ENCODE results near the gene ELMO1. TPM values are rescaled to one million over a fixed set of nuclear protein-coding genes. Genes with fewer than 3 reads are reported as not detected.

The ELMO1 gene
- total and polyA plus RNA-seq, 2 of the 13 experiments (the other 11 are each of a cell fraction or from before 2014, with no cell fraction given) = 0.11 to 0.17 TPM

DNA sequence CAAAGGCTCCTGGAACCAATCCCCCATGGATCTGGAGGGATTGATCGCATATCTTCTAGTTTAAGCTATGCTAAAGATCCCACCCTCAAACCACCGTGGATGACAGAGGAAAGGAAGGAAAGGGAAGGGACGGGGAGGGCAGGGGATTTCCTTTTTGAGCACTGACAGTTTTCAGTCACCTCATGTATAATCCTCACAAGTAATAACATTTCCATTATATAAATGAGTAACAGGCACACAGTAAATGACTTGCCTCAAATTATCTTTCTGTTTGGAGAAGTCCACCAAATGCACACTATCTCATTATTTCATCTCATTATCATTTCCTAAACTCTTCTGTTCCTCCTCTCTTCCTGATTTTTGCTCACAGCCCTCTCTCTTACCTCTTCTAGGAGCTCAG, 597.3 kb downstream of the ELMO1 start:
- Histone ChIP-seq H3K9ac (ENCODE audit: insufficient read depth, low read depth, low read length) (no peak overlapping the region), H4K20me1 (ENCODE audit: insufficient read depth, low read length) (no peaks in the 10 kb centered on the region), H3K4me3 (replicated peaks in 1 of 3; ENCODE audit: insufficient read depth in 1 of 3, low read depth in 2 of 3, low read length in 3 of 3) (no peak overlapping the region), H3K79me2 (ENCODE audit: insufficient read depth, low read length) (no peaks in the 10 kb centered on the region), H3K36me3 (replicated peaks in 1 of 2; ENCODE audit: control insufficient read depth in 1 of 2, insufficient read depth in 2 of 2, low read length in 2 of 2) (no peaks in the 10 kb centered on the region), H2AFZ (ENCODE audit: low read length) (no peak overlapping the region), H3K4me2 (ENCODE audit: low read depth, low read length) (no peak overlapping the region), H3K4me1 (ENCODE audit: insufficient read depth, low read length) (no peaks in the 10 kb centered on the region), H3K9me3 (ENCODE audit: low read length) (peaks cover 9% of the 10 kb centered on the region), H3K27me3 (ENCODE audit: control insufficient read depth in 1 of 2, insufficient read depth in 2 of 2, low read length in 2 of 2) (0 out of 5 replicates have a peak, but pooled peaks cover 0 to 8% of the 10 kb centered on the region in 2 experiments), H3K27ac (ENCODE audit: extremely low read length, insufficient read depth, low read length) (no peak overlapping the region)
- WGBS (ENCODE audit: low lambda C conversion rate) = 31% methylated on average over 3 of the region's 3 CpGs
- intact Hi-C loops (cut with micrococcal nuclease; ENCODE audit: unreplicated experiment) (no loop called here), in situ Hi-C loops (cut with HindIII; ENCODE audit: extremely low pct_ligation_motif_present, low pct_unique_long_range_greater_than_20kb) (no loop called here)
- TF ChIP-seq, protein P1, sequence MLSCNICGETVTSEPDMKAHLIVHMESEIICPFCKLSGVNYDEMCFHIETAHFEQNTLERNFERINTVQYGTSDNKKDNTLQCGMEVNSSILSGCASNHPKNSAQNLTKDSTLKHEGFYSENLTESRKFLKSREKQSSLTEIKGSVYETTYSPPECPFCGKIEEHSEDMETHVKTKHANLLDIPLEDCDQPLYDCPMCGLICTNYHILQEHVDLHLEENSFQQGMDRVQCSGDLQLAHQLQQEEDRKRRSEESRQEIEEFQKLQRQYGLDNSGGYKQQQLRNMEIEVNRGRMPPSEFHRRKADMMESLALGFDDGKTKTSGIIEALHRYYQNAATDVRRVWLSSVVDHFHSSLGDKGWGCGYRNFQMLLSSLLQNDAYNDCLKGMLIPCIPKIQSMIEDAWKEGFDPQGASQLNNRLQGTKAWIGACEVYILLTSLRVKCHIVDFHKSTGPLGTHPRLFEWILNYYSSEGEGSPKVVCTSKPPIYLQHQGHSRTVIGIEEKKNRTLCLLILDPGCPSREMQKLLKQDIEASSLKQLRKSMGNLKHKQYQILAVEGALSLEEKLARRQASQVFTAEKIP (CRISPR knock-in tag; IDR thresholded peaks at IDR 0.05; ENCODE audit: borderline replicate concordance) = no peak
- TF ChIP-seq CERS6 (CRISPR knock-in tag; IDR thresholded peaks at IDR 0.05) (no peak), NFE2 (CRISPR knock-in tag; IDR thresholded peaks at IDR 0.05) (no peak), ZNF180 (CRISPR knock-in tag; IDR thresholded peaks at IDR 0.05; ENCODE audit: borderline replicate concordance, low read depth) (no peak), NKX3-1 (CRISPR knock-in tag; IDR thresholded peaks at IDR 0.05) (no peak), USF2 (IDR thresholded peaks at IDR 0.05; ENCODE audit: low read depth, low read length) (no peak), USF2 (CRISPR knock-in tag; IDR thresholded peaks at IDR 0.05; ENCODE audit: borderline replicate concordance) (no peak), ZFP36 (IDR thresholded peaks at IDR 0.05; ENCODE audit: borderline replicate concordance, low read depth, low read length, partially characterized antibody) (no peak), ZNF784 (CRISPR knock-in tag; IDR thresholded peaks at IDR 0.05; ENCODE audit: borderline replicate concordance) (no peak), TIGD3 (CRISPR knock-in tag; IDR thresholded peaks at IDR 0.05; ENCODE audit: borderline replicate concordance) (no peak), ATF3 (CRISPR knock-in tag; IDR thresholded peaks at IDR 0.05) (no peak)
- CTCF ChIA-PET (ENCODE audit: low intra/inter-chr PET ratio, low total read pairs) = no interaction called here
- DNase-seq (ENCODE audit: low spot score) (no peak), ATAC-seq (no peak), FAIRE-seq (no peak)
- POLR2A ChIA-PET = no interaction called here
- BruUV-seq (replicated peaks) = no TSS peak

Measured in HepG2 (cell line).